Measurements from ENCODE around the gene NR6A1. TPM values are rescaled to one million over a fixed set of nuclear protein-coding genes. Genes with fewer than 3 reads are reported as not detected.

Gene NR6A1
- total RNA-seq, 4 donors from 2014 or later, result 1.8 to 2.8 (median 2.0) TPM

DNA sequence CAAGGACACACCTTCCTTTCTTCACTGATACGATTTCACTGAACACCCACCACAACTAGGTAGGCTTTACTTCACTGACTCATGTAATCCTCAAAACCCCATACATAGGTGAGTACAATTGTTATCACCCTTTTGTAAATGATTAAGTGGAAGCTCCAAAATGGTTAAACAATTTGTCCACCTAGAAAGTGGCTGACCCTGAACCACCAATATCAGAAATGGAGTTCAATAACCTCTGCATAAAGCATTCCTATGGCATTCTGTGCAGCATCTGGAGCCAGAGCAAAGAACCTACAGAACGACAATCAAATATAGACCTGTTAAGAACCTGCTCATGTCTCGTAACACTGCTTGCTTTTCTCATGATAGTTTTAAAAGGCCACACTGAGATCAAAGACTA lies 213.2 kb downstream of the NR6A1 start:
- Histone ChIP-seq H3K9me3 (no peaks in the 10 kb centered on the region), H3K36me3 (no peaks in the 10 kb centered on the region), H3K4me3 (no peak overlapping the region), H3K27me3 (no peaks in the 10 kb centered on the region), H3K27ac (replicated peaks in 1 of 4) (no peak overlapping the region), H3K4me1 (peaks cover 0 to 7% (median 2%) of the 10 kb centered on the region in 4 donors)
- 92% methylated on average over 3 of the region's 3 CpGs for WGBS
- DNase-seq (ENCODE audit: extremely low spot score), result no peak
- TF ChIP-seq POLR2A (IDR thresholded peaks at IDR 0.05; ENCODE audit: low read depth) (no peak), EP300 (IDR thresholded peaks at IDR 0.05) (no peak), POLR2AphosphoS5 (IDR thresholded peaks at IDR 0.05) (no peak)
- TF ChIP-seq, protein P1, sequence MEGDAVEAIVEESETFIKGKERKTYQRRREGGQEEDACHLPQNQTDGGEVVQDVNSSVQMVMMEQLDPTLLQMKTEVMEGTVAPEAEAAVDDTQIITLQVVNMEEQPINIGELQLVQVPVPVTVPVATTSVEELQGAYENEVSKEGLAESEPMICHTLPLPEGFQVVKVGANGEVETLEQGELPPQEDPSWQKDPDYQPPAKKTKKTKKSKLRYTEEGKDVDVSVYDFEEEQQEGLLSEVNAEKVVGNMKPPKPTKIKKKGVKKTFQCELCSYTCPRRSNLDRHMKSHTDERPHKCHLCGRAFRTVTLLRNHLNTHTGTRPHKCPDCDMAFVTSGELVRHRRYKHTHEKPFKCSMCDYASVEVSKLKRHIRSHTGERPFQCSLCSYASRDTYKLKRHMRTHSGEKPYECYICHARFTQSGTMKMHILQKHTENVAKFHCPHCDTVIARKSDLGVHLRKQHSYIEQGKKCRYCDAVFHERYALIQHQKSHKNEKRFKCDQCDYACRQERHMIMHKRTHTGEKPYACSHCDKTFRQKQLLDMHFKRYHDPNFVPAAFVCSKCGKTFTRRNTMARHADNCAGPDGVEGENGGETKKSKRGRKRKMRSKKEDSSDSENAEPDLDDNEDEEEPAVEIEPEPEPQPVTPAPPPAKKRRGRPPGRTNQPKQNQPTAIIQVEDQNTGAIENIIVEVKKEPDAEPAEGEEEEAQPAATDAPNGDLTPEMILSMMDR (IDR thresholded peaks at IDR 0.05), result no peak
- intact Hi-C loops (cut with DNase I), result no loop called here

DNA sequence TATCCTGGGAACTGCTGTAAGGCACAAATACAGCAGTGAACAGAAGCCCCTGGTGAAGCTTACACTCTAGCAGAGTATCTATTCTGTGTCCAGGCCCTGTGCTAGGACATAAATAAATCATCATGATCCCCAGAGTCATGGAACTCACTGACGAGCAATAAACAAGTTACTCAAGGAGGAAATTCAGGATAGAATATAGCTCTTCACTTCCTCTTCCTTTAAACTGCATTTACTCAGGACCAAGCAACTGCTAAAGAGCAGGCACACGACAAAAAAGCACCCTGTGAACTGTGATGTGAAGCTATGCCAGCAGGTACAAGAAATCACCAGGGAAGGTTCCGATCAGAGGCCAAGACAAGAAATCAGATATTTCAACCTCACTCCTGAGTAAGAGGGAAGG lies 216.1 kb downstream of the NR6A1 start:
- H3K36me3 ChIP-seq, result no peaks in the 10 kb centered on the region
- intact Hi-C loops (cut with DNase I), result no loop called here
- DNase-seq (ENCODE audit: extremely low spot score), result no peak
- no peaks in the 10 kb centered on the region for H3K9me3 ChIP-seq
- no peak overlapping the region for H3K4me3 ChIP-seq
- H3K27ac ChIP-seq (replicated peaks in 1 of 4), result no peak overlapping the region
- no peaks in the 10 kb centered on the region for H3K27me3 ChIP-seq
- peaks cover 0 to 15% (median 6%) of the 10 kb centered on the region in 4 donors for H3K4me1 ChIP-seq
- TF ChIP-seq POLR2AphosphoS5 (IDR thresholded peaks at IDR 0.05) (no peak), EP300 (IDR thresholded peaks at IDR 0.05) (no peak), POLR2A (IDR thresholded peaks at IDR 0.05; ENCODE audit: low read depth) (no peak)
- TF ChIP-seq, protein P1 (IDR thresholded peaks at IDR 0.05), result no peak
- WGBS, result 65% methylated on average over 3 of the region's 3 CpGs

DNA sequence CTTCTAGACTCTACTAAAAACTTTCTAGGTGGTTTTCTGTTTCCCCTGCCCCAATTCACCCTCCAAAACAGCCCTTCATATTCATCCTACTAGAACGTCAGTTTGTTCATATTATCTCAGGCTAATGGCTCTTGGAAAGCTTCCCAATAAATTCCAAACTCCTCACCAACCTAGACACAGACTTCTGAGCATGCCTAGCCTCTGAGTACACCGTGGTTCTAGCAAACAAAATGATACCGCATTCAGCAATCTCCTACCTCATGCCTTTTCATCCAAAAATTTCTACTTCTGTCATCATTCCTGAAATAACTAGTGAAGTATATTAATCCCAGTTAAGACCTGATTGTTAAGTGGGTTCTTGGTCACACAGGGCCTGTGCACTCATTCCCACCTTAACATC lies 217.4 kb downstream of the NR6A1 start:
- intact Hi-C loops (cut with DNase I), result no loop called here
- TF ChIP-seq EP300 (IDR thresholded peaks at IDR 0.05) (no peak), POLR2A (IDR thresholded peaks at IDR 0.05; ENCODE audit: low read depth) (no peak), POLR2AphosphoS5 (IDR thresholded peaks at IDR 0.05) (no peak)
- TF ChIP-seq, protein P1 (IDR thresholded peaks at IDR 0.05), result no peak
- H3K36me3 ChIP-seq, result no peaks in the 10 kb centered on the region
- no peak overlapping the region for H3K4me3 ChIP-seq
- no peak for DNase-seq (ENCODE audit: extremely low spot score)
- no peak overlapping the region for H3K27ac ChIP-seq (replicated peaks in 1 of 4)
- no peaks in the 10 kb centered on the region for H3K9me3 ChIP-seq
- peaks cover 0 to 15% (median 6%) of the 10 kb centered on the region in 4 donors for H3K4me1 ChIP-seq
- no peaks in the 10 kb centered on the region for H3K27me3 ChIP-seq
- WGBS, result 48% methylated on average over 3 of the region's 3 CpGs

DNA sequence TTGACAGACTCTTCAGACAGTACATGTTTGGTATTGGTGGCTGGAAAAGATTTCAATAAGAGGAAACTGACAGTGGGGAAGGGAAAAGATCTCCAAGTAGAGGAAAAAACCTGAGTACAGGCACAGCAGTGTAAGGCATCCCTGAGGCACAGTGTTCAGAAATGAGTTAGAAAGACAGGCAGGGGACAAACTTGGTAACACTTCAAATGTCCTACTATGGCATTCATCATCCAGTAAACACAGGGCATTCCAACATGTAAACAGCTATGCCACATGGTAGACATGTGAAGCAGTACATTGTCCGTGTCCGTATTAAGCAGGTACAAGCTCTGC lies 218.9 kb downstream of the NR6A1 start:
- WGBS, result 93% methylated on average over 2 of the region's 2 CpGs
- intact Hi-C loops (cut with DNase I), result no loop called here

More for the DNA sequence above, 218.9 kb downstream of the NR6A1 start:
- TF ChIP-seq, protein P1 (IDR thresholded peaks at IDR 0.05), result no peak
- TF ChIP-seq EP300 (IDR thresholded peaks at IDR 0.05), result no peak
- TF ChIP-seq POLR2A (IDR thresholded peaks at IDR 0.05; ENCODE audit: low read depth), result no peak
- no peak for TF ChIP-seq POLR2AphosphoS5 (IDR thresholded peaks at IDR 0.05)
- Histone ChIP-seq H3K4me1 (peaks cover 0 to 15% (median 6%) of the 10 kb centered on the region in 4 donors), H3K36me3 (no peaks in the 10 kb centered on the region), H3K9me3 (no peaks in the 10 kb centered on the region), H3K27me3 (no peaks in the 10 kb centered on the region), H3K4me3 (no peak overlapping the region), H3K27ac (replicated peaks in 1 of 4) (no peak overlapping the region)
- no peak for DNase-seq (ENCODE audit: extremely low spot score)

Measured in esophagus muscularis mucosa (tissue), 4 donors.